Lower leg skin (tissue), 3 donors: ENCODE data around the gene TMEM209.

ENCODE experiments used
- CTCF ChIP-seq, 3 donors: fragments of 450-650 bp; IDR thresholded peaks; one replicate each; pipeline ENCODE4 v1.5.1; 2016; ENCODE audit warnings: antibody characterized with exemption in 3 of 3, mild to moderate bottlenecking in 3 of 3, moderate library complexity in 2 of 3
- POLR2A ChIP-seq, 2 donors: fragments of 450-650 bp; IDR thresholded peaks; one replicate each; pipeline ENCODE4 v1.6.1; 2016 to 2017; ENCODE audit warnings: antibody characterized with exemption in 2 of 2, mild to moderate bottlenecking in 1 of 2, moderate library complexity in 1 of 2

- TF ChIP-seq CTCF (IDR thresholded peaks at IDR 0.05) (no peak), POLR2A (IDR thresholded peaks at IDR 0.05) (no peak)
Observed at GRCh38 chr7:130254555-130254954, 49.3 kb upstream of the TMEM209 start.
